ENCODE data around the gene RCN1. TPM values are rescaled to one million over a fixed set of nuclear protein-coding genes. Genes with fewer than 3 reads are reported as not detected.

The RCN1 gene
- polyA plus RNA-seq, 3 donors, result 192 to 212 (median 200) TPM

DNA sequence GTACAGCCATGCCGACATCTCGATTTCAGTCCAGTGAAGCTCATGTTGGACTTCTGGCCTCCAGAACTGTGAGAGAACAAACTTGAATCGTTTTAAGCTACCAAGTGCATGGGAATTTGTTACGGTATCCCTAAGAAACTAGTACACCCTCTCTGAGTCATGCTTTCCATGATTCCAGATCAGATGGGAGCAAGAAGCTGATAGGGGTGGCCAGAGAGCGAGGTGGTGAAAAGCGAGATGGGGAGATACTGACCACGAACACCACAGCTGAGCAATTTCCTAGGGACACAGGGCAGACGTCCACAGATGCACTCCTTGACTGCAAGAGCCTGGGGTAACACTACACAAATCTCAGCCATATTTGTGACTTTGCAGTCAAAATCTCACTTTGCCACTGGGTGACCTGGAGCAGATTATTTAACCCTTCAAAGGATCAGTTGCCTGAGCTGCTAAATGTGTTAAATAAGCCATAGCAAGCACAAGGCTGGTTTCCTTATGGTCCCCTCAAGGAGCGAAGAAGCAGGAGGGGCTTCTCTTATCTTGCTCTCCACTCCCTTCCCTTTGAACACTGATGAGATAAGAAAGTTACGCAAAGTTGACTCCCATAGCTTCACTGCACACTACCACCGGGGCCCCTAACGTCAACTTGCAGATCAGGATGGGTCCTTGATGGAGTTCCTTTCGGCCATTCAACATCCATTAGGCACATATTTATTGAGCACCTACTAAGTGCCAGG is 22.6 kb upstream of the RCN1 start:
- DNase-seq (ENCODE audit: extremely low read depth in 1 of 11, low read depth in 9 of 11, low spot score in 4 of 11), result no peak

GRCh38 chr11:32069361-32070058 is 21.4 kb upstream of the RCN1 start:
- DNase-seq (ENCODE audit: extremely low read depth in 1 of 11, low read depth in 9 of 11, low spot score in 4 of 11), result no peak

DNA sequence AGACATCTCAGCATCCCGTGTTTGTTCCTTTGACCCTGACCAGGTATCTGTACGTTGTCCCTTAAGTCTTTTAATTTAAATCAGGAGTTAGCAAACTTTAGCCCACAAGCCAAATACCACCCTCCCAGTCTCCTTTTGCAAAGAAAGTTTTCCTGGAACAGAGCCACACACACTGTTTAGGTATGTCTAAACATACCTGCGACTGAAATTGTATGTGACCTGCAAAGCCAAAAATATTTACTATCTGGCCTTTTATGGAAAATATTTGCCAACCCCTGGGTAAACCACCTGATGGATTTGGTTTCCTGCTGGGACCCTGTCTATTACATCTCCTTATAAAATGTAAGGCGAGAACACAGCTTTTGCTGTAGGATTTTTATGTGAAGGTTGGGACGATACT is 20.2 kb upstream of the RCN1 start:
- no peak for DNase-seq (ENCODE audit: extremely low read depth in 1 of 11, low read depth in 9 of 11, low spot score in 4 of 11)

DNA sequence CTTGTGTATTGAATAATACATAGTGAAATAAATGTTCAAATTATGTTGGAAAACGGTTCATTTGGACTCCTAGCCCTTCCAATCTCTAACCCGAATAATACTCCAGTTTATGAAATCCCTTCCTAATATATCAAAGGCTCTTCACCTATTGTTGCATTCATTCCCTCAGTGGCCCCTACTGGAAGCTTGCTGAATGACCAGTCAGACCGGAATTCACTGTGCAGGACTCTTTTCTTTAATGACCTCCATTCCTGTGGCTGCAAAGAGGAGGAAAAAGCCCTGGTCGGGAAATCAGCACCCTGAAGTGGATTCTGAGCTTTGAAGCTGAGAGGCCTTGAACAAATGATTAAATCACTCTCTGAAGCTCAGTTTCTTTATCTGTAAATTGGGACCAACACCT is 19.1 kb upstream of the RCN1 start:
- peak in 1 of 11 donors; percentile 29 for DNase-seq (ENCODE audit: extremely low read depth in 1 of 11, low read depth in 9 of 11, low spot score in 4 of 11)

DNA sequence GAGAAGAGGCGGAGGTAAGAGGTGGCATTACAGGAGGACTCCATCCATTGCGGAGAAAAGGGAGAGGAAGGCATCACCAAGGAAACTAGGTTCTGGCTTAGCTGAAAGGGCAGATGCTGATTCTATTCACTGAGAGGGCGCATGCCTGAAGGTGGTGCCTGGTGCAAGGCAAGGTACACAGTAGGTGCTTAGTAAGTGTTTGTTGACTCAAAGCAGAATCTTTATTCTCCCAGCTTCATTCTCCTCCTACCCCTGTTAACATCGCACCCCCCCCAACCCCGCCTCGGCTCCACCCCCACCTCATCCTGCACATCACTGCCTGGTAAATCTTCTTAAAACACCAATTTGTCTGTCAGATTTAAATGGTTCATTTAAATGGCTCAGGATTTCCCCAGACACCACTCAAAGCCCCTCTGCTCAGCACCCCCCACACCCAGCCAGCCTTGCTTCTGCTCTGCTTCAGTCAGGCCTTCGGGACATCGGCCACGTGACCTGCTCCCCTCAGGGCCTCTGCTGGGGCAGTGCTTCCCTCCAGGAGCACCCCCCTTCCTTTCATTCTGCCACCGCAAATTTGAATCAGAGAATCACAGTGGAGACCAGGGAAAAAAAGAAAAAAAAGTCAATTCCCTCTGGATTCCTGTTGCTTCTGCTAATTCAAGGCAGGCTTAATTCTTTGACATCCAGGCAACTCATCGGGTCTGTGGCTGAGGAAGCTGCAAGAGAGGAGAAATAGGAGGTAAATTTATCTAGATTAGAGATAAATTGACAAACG is 17.8 kb upstream of the RCN1 start:
- no peak for DNase-seq (ENCODE audit: extremely low read depth in 1 of 11, low read depth in 9 of 11, low spot score in 4 of 11)

DNA sequence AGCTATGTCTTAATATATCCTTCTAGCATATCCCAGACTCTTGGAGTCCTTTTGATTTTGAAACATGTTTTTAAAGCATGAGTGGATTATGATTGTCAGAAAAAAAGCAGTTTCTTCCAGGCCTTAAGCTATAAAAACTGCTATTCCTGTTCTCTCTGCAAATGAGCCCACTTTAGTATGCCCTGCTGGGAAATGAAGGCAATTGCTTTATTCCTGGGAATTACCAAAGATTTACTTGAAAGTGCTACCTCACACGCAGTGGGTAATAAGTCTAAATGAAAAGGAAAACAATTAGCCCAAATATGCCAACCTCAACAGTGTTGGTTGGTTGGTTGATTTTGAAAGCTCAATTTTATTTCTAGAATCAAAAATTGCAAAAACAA is 17.2 kb upstream of the RCN1 start:
- no peak for DNase-seq (ENCODE audit: extremely low read depth in 1 of 11, low read depth in 9 of 11, low spot score in 4 of 11)

DNA sequence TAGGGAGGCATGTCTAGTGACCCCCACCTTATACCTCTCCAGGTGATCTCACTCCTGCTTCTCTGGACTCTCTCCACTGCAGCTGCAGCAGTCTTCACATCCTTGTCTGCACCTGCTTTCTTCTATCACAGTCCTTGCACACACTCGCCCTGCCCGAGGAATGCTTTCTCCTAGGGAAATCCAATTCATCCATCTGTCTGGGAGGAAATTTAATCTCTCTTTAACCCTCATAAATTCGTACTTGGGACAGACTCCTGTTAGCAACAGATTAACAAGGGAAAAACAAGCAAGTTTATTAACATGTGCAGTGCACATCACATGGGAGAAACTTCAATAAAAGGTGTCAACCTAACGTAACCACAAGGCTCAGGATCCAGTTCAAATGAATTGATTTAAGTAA is 11.3 kb upstream of the RCN1 start:
- peak in 2 of 11 donors; percentile 40 to 41 for DNase-seq (ENCODE audit: extremely low read depth in 1 of 11, low read depth in 9 of 11, low spot score in 4 of 11)

GRCh38 chr11:32080361-32080980 is 10.4 kb upstream of the RCN1 start:
- DNase-seq (ENCODE audit: extremely low read depth in 1 of 11, low read depth in 9 of 11, low spot score in 4 of 11), result no peak

DNA sequence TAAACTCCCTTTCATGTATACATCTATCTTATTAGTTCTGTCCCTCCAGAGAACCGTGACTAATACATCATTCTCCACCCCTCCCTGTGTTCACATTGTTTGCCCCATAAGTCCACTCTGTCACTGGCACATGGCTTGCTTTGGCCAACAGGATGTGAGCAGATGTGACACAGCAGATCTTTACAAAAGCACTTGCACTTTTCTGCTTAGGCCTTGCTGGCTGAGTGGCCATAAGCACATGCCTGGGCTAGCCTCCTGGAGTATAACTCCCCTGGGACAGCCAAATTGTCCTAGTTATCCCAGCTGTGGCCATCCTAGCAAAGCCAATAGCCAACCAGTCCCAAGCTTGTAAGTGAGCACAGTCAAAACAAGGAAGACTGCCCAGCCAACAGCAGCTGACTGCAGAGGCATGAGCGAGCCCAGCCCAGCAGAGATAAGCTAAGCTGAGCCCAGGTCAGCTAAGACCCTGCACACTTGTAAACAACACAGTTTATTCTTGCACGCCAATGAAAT is 9.7 kb upstream of the RCN1 start:
- no peak for DNase-seq (ENCODE audit: extremely low read depth in 1 of 11, low read depth in 9 of 11, low spot score in 4 of 11)

DNA sequence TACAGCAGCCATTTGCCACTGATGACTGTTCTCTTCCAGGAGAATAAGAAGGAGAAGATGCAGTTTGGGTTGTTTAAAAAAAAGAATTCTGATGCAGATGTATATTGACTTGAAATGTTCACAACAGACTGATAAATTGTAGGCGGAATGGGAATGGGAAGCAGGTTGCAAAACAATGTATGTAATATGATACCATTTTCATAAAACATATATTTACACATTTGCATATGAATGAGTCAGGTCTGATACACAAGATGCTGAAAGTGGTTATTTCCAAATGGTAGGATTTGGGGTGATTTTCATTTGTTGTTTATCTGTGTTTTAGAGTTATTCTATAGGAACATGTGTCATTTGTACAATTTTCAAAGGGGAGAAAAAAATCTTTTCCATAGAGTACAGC is 9.0 kb upstream of the RCN1 start:
- no peak for DNase-seq (ENCODE audit: extremely low read depth in 1 of 11, low read depth in 9 of 11, low spot score in 4 of 11)

- DNase-seq (ENCODE audit: extremely low read depth in 1 of 11, low read depth in 9 of 11, low spot score in 4 of 11), result no peak
These were observed 8.4 kb upstream of the RCN1 start for GRCh38 chr11:32082346-32082986.

GRCh38 chr11:32087597-32087996 is 3.3 kb upstream of the RCN1 start:
- DNase-seq (ENCODE audit: extremely low read depth in 1 of 11, low read depth in 9 of 11, low spot score in 4 of 11), result no peak

DNA sequence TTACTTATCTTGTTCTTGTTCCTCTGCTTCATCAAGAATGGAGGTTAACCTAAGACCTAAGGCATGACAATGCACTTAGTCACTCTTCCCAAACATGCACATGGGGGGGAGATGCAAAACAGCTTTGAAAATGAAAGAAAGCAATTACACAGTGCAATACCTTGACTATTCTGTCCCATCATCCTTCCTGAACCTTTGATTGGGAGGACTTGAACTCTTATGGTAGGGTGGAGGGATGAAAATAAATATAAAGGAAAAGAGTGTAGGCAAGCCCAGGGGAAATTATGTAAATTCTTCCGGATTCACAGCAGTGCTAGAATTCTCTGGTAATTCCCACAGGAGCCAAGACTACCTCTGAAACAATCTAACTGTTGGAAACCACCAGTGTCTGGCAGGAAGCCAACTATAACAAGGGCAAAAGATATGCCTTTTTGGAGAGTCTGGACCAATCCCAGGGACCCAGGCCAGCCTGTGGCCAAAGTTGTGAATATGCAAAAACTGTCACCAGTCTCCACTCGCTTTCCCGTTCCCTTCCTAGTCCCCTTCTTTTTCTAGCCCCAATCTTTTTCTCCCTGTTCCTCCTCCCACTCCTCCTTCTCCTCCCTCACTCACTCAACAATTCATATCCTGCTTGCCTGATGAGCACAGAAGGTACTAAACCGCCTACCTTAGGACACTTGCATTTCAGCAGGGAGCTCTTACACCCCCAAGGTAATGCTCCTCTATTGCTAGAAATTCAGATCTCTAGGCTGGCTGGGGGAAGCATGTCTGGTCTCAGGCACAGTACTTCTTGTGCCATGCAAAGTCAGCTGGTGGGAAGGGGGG is 2.5 kb upstream of the RCN1 start:
- no peak for DNase-seq (ENCODE audit: extremely low read depth in 1 of 11, low read depth in 9 of 11, low spot score in 4 of 11)

- DNase-seq (ENCODE audit: extremely low read depth in 1 of 11, low read depth in 9 of 11, low spot score in 4 of 11), result no peak
These were observed 1.8 kb downstream of the RCN1 start for GRCh38 chr11:32092581-32093170.

- DNase-seq (ENCODE audit: extremely low read depth in 1 of 11, low read depth in 9 of 11, low spot score in 4 of 11), result no peak
These were observed 4.0 kb downstream of the RCN1 start for GRCh38 chr11:32094923-32095322.

DNA sequence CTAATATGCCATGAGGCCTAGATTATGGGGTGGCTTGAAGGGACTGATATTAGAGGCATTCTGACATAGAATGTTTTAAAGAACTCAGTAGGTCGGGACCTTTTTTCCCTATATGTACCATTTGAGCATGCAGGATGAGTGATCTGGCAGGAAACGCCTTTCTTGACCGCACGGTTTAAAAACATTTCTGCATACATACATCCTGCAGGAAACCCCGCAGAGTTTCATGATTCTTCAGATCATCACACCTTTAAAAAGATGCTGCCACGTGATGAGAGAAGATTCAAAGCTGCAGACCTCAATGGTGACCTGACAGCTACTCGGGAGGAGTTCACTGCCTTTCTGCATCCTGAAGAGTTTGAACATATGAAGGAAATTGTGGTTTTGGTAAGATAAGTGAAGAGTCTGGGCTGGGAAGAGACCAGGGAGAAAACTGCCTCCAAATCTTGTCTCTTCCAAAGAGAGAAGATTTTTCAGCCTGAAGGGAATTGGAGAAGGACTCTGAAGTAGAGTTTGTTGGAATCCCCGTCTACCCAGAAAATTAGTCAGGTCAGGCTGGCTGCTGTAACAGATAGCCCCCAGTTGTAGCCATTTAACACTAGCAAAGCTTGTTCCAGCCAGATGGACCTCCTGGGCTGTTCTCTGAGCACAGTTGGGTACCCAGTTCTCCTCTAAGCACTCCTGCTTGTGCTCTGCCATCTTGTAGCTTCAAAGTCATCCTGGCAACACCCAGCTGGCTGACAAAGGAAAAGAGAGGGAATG is 7.4 kb downstream of the RCN1 start:
- DNase-seq (ENCODE audit: extremely low read depth in 1 of 11, low read depth in 9 of 11, low spot score in 4 of 11), result no peak

- DNase-seq (ENCODE audit: extremely low read depth in 1 of 11, low read depth in 9 of 11, low spot score in 4 of 11), result no peak
These were observed 8.6 kb downstream of the RCN1 start for GRCh38 chr11:32099516-32099915.
